ENCODE measurements around the gene PLAAT4.
"Not testable (repeated sequence)": the region's sequence is repeated elsewhere in the genome, so short reads cannot be mapped to it uniquely, and the experiment has no call there.

The PLAAT4 gene

DNA sequence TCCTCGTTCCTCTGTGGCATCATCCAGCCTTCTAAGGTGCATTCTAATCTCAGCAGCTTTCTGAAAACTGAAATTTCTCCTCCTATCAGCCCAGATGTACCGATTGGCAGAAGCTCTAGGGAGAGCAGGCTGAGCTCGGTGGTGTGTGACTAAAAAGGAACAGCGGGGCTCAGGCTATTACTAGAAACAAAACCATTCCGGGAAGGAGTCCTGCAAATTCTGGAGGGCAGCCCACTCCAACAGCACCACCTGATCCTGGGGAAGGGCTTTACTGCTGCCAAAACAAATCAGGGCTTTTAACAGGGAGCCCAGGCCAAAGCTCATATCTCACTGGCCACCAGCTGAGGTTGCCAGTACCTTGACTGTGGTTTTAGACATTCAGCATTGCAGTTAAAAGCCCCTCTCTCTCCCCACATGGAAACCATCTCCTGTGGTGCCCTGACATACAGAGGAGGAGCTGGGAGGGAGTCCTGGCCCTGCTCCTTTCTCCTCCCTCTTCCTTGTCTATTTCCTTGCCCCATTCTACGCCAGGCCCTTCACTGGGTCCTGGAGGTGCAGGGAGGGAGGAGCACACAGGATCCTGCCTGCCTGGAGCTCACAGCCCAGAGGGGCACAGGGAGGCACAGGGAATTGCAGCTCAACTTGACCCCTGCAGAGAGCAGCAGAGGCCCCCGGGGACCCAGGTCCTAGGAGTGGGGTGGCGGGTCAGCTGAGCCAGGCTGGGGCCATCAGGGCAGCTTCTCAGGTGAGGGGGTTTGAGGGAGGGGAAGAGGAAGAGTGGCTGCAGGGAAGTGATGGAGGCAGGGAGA lies 889 bp downstream of the PLAAT4 start:
- DNase-seq (ENCODE audit: extremely low read depth in 1 of 2, low read depth in 1 of 2) = no peak

DNA sequence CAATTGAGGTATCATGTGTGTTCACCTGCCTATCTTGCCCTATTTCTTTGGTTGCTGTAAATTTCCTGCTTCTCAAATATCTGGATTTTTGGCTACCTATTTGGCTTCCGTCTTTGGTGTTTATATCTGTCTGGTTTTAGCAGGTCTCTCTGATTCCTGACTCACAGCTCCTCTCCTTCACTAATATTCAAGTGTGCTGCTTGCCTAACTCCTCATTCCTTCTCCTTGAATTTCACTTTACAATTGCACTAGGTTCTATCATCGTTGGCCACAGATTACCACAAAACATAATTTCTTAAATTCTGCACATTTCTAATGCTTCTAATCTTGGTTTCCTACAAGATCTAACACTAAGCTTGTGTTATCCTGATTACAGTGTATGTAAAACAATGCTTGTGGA lies 5.9 kb downstream of the PLAAT4 start:
- not testable (repeated sequence) for DNase-seq (ENCODE audit: extremely low read depth in 1 of 2, low read depth in 1 of 2)

- no peak for DNase-seq (ENCODE audit: extremely low read depth in 1 of 2, low read depth in 1 of 2)
Observed at GRCh38 chr11:63543711-63544110, 7.1 kb downstream of the PLAAT4 start.

DNA sequence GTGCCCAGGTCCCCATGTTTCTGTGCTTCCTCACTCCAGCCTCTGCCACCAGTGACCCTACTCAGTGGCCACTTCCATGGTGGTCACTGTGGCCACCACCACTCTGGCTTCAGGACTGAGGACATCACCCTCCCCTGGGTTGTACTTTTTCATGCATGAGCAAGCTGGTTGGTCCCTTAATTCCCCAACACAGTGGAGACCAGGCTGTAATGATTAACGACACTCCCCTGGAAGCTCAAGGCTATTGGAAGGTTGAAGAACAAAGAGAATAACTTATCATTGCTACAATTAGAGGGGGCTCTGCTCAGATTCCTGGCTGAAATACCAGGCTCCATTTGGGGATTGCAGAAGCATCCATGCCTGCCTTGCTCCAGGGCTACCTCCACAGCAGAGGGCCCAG lies 10.5 kb downstream of the PLAAT4 start:
- DNase-seq (ENCODE audit: extremely low read depth in 1 of 2, low read depth in 1 of 2) = no peak

- DNase-seq (ENCODE audit: extremely low read depth in 1 of 2, low read depth in 1 of 2) = no peak
Observed at GRCh38 chr11:63548178-63548577, 11.6 kb downstream of the PLAAT4 start.

DNA sequence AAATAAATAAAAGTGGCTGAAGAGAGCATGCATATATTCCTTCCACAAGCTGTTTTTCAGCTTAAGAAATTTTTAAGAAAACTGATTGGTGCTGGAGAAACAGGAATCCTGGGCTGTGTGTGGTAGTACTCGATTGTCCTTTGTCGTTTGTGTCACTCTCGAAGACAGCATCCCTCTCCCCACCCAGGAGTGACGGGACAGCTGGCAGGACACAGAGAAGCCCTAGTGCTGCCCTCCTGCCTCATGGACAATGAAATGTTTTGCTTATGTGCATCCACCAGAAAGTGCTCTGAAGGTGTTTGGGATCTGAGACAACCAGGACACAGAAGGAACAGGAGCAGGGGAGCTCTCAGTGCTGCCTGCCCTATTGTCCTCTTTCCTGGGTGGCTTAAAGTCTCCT lies 12.8 kb downstream of the PLAAT4 start:
- DNase-seq (ENCODE audit: extremely low read depth in 1 of 2, low read depth in 1 of 2) = no peak

DNA sequence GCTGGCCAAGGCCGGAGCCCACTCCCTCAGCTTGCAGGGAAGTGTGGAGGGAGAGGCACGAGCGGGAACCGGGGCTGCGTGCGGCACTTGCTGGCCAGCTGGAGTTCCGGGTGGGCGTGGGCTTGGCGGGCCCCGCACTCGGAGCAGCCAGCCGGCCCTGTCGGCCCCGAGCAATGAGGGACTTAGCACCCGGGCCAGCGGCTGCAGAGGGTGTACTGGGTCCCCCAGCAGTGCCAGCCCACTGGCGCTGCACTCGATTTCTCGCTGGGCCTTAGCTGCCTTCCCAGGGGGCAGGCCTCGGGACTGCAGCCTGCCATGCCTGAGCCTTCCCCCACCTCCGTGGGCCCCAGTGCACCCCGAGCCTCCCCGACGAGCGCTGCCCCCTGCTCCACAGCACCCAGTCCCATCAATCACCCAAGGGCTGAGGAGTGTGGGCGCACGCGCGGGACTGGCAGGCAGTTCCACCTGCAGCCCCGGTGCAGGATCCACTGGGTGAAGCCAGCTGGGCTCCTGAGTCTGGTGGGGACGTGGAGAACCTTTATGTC lies 13.6 kb downstream of the PLAAT4 start:
- not testable (repeated sequence) for DNase-seq (ENCODE audit: extremely low read depth in 1 of 2, low read depth in 1 of 2)

GRCh38 chr11:63551091-63551888 lies 14.7 kb downstream of the PLAAT4 start:
- no peak for DNase-seq (ENCODE audit: extremely low read depth in 1 of 2, low read depth in 1 of 2)

GRCh38 chr11:63551889-63552266 lies 15.3 kb downstream of the PLAAT4 start:
- DNase-seq (ENCODE audit: extremely low read depth in 1 of 2, low read depth in 1 of 2) = no peak

- DNase-seq (ENCODE audit: extremely low read depth in 1 of 2, low read depth in 1 of 2) = no peak
Observed at GRCh38 chr11:63552921-63553320, 16.3 kb downstream of the PLAAT4 start.

- peak in 1 of 2 donors; percentile 38 for DNase-seq (ENCODE audit: extremely low read depth in 1 of 2, low read depth in 1 of 2)
Observed at GRCh38 chr11:63553759-63554158, 17.2 kb downstream of the PLAAT4 start.

- no peak for DNase-seq (ENCODE audit: extremely low read depth in 1 of 2, low read depth in 1 of 2)
Observed at GRCh38 chr11:63554877-63555223, 18.2 kb downstream of the PLAAT4 start.

DNA sequence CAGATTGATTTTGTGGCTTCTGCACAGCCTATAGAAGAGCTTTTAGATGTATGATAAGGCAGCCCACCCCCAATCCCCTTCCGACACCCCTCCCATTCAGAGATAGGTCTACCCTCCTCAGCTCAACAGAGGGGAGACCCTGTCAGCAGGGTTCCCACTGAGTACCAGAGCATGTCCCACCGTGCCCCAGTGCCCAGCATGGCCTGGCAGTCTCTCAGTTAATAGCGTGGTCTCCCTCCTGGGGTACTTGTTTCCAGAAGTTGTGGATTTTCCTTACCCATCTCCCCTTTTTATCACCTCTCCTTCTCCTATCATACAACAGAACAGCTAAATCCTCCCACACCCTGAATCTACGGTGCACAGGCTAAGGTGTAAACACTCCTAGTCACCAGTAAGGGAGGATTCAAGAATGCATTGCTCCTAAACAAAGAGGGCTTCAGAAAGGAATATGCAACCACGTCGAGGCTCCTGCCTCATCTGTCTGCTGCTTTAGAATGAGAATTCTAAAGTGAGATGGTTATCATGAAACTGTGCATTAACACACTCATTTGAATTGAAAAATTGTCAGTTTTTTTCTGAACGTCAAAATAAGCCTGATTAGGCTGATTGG lies 19.9 kb downstream of the PLAAT4 start:
- DNase-seq (ENCODE audit: extremely low read depth in 1 of 2, low read depth in 1 of 2) = no peak

- DNase-seq (ENCODE audit: extremely low read depth in 1 of 2, low read depth in 1 of 2) = no peak
Observed at GRCh38 chr11:63557570-63557969, 21.0 kb downstream of the PLAAT4 start.

DNA sequence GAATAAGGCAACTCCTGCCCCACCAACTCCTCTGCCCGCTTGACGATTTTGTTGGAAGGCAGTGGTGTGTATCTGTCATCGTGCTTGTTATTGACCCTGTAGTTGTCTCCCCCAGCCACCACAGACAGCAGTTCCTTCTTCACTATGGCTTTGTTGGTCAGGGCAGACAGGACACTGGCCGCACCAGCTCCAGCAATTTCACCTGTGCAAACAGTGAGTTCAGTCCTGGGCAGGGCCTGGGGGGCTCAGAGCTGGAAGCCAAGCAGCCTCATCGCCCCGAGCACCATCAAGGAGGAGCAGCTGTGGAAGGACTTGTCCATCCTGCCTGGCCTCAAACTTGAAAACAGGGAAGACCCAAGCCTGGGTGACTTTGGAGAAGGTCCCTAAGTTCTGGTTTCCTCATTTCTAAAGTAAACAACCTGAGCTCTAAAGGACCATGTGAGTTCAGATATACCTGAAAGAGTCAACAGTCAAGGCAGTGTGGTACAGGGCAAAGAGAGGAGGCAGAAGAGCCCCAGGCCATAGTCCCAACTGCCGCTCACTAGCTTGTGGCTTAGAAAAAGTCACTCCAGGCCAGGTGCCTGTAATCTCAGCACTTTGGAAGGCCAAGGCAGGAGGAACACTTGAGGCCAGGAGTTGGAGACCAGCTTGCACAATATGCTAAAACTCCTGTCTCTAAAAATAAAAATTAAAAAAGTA lies 22.0 kb downstream of the PLAAT4 start:
- DNase-seq (ENCODE audit: extremely low read depth in 1 of 2, low read depth in 1 of 2) = no peak

- no peak for DNase-seq (ENCODE audit: extremely low read depth in 1 of 2, low read depth in 1 of 2)
Observed at GRCh38 chr11:63560506-63561180, 24.0 kb downstream of the PLAAT4 start.

DNA sequence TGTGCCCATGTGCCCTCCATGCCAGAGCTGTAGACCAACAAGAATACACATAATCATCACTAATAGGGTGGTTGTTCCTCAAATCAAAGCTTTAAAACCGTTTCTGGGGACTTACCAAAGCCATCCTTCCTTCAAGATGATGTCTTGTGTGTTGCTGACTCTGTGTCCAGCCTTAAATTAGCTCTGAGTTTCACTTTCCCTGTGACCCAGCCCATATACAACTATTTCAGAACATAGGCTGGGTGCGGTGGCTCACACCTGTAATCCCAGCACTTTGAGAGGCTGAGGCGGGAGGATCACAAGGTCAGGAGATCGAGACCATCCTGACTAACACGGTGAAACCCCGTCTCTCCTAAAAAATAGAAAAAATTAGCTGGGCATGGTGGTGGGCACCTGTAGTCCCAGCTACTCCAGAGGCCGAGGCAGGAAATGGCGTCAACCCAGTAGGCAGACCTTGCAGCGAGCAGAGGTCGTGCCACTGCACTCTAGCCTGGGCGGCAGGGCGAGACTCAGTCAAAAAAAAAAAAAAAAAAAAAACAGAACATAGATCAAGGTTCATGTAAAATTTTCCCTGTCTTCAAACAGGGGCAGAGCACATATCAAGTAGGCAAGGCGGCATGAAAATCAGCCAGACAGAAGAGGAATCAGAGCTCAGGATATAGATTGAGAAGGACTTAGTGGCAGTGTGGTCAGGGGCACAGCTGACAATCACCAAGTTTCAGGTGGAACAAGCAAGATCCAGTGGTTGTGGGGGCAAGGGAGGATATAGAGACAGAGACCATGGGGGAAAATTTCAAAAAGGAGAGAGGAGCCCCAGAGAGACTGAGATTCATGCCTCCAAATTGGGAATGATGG lies 26.8 kb downstream of the PLAAT4 start, which contains the start of gene PLAAT2:
Gene PLAAT2, minus strand, starts transcription at position 179 of the 855 bp plus-strand sequence. Its CDS starts 55 bp downstream, at position 124.
- no peak for DNase-seq (ENCODE audit: extremely low read depth in 1 of 2, low read depth in 1 of 2)

DNA sequence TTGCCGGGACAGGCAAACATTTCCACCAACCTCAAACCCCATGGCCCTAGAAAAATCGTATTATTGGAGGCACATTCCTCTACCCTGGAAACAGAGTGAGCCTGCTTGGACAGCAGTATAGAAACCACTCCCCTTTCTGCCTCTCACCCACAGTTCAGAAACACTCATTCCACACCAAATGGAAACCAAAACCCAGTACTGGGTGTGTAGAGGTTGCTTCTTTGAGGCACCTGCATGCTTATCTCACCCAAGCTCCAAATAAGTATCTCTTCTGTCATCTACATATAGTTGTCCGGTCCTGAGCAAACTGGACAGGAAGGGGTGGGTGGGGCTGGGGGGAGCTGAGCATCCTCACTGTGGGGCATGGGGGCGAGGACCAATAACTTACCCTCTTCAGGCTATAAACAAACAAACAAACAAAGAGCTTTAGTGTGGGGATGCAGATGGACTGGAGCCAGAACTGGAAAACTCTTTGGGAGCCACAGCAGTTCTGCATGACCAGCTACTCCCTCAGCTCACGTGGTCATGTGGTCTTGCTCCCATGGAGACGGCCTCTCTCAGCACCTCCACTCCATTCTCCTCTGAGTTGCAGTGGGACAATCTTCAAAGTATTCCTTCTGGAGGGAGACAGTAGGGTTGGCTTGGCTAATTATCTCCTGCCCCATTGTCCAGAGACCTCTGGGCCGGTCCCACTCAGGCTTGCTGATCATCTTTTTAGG lies 27.6 kb downstream of the PLAAT4 start:
- no peak for DNase-seq (ENCODE audit: extremely low read depth in 1 of 2, low read depth in 1 of 2)
